GM12878 (cell line): ENCODE measurements around the gene PKD1L1. TPM values are rescaled to one million over a fixed set of nuclear protein-coding genes. Genes with fewer than 3 reads are reported as not detected.

ENCODE experiments used
- ATAC-seq: fragments of 200-7000 bp; cut with Tn5 transposase; 3 replicates; pipeline ENCODE4 v1.9.1; 2020; ENCODE audit warnings: mild to moderate bottlenecking, moderate library complexity
- BruUV-seq: library from RNA; stranded (reverse); fragments of 400-500 nt; replicated peaks from 2 replicates; lab custom pipeline; 2021; lab: Mats Ljungman, UMichigan
- CTCF ChIA-PET: fragments of 300-600 bp; sonication (Branson Sonifier 250); formaldehyde crosslinking; extraction: SDS; loops from one replicate; lab custom pipeline; 2021; ENCODE audit warnings: inconsistent platforms; lab: Yijun Ruan, JAX
- POLR2A ChIA-PET: fragments of 350-600 bp; formaldehyde crosslinking; extraction: SDS; loops from one replicate; lab custom pipeline; 2021; ENCODE audit warnings: inconsistent platforms; lab: Charles Lee
- RAD21 ChIA-PET: fragments of 300-600 bp; sonication (Branson Sonifier 250); formaldehyde crosslinking; loops from one replicate; lab custom pipeline; 2023; ENCODE audit warnings: antibody characterized with exemption; ENCODE audit not compliant: unreplicated experiment; lab: Charles Lee
- SMC1A ChIA-PET: fragments of 300-600 bp; sonication (Branson Sonifier 250); formaldehyde crosslinking; loops from one replicate; lab custom pipeline; 2023; ENCODE audit not compliant: unreplicated experiment, uncharacterized antibody; lab: Charles Lee
- DNase-seq: peaks from one replicate; pipeline ENCODE4 v3.0.0-alpha.2; 2011; ENCODE audit warnings: low read depth, low spot score
- FAIRE-seq: peaks from 3 replicates; lab custom pipeline; 2011; peaks lifted over from hg19 to GRCh38; lab: Jason Lieb, UNC
- H2AFZ ChIP-seq: 2 replicates; pipeline ENCODE4 v1.6.0; 2011; ENCODE audit warnings: low read depth, low read length, control low read depth; ENCODE audit not compliant: control insufficient read depth
- H3K27ac ChIP-seq: 2 replicates; pipeline ENCODE4 v1.5.1; 2011; ENCODE audit warnings: control low read depth; ENCODE audit not compliant: control insufficient read depth, insufficient read depth
- H3K27me3 ChIP-seq, 2 experiments: replicated peaks in 1 of 2; 2 replicates each; pipeline versions ENCODE4 v1.6.0 to v1.6.1; 2011; ENCODE audit warnings: low read length in 1 of 2; ENCODE audit not compliant: control insufficient read depth in 2 of 2, insufficient read depth in 2 of 2
- H3K36me3 ChIP-seq, 2 experiments: 2 replicates each; pipeline ENCODE4 v1.5.1; 2011; ENCODE audit warnings: low read length in 1 of 2; ENCODE audit not compliant: control insufficient read depth in 2 of 2, insufficient read depth in 2 of 2
- H3K4me1 ChIP-seq: 2 replicates; pipeline ENCODE4 v1.6.1; 2011; ENCODE audit warnings: mild to moderate bottlenecking, low read length, moderate library complexity, mixed read lengths; ENCODE audit not compliant: control insufficient read depth, insufficient read depth
- H3K4me2 ChIP-seq: 2 replicates; pipeline ENCODE4 v1.6.0; 2011; ENCODE audit warnings: control low read depth; ENCODE audit not compliant: control insufficient read depth, insufficient read depth
- H3K4me3 ChIP-seq: fragments of 200-600 bp; sonication (generic); 2 replicates; pipeline ENCODE4 v1.5.1; 2016
- H3K79me2 ChIP-seq: 2 replicates; pipeline ENCODE4 v1.6.0; 2011; ENCODE audit warnings: low read length; ENCODE audit not compliant: control insufficient read depth, insufficient read depth
- H3K9ac ChIP-seq: 2 replicates; pipeline ENCODE4 v1.8.0; 2011; ENCODE audit warnings: low read length, control low read depth, mixed read lengths; ENCODE audit not compliant: control insufficient read depth, insufficient read depth
- H3K9me3 ChIP-seq: replicated peaks from 3 replicates; pipeline ENCODE4 v1.5.1; 2011; ENCODE audit warnings: mild to moderate bottlenecking, low read length; ENCODE audit not compliant: control insufficient read depth, insufficient read depth
- H4K20me1 ChIP-seq: 2 replicates; pipeline ENCODE4 v1.6.0; 2011; ENCODE audit not compliant: control insufficient read depth, insufficient read depth
- ATF2 ChIP-seq: IDR thresholded peaks from 2 replicates; pipeline ENCODE4 v1.6.1; 2012; ENCODE audit warnings: low read length, inconsistent platforms
- BCL11A ChIP-seq: IDR thresholded peaks from 2 replicates; pipeline ENCODE4 v1.6.1; 2011; ENCODE audit warnings: low read depth, low read length
- BHLHE40 ChIP-seq, 2 experiments: fragments of 450-650 bp in 1 of 2; IDR thresholded peaks; 2 replicates each; pipeline ENCODE4 v1.6.1; 2011 to 2017; ENCODE audit warnings: low read depth in 2 of 2, borderline replicate concordance in 1 of 2, improper control_type of control experiment in 1 of 2, low read length in 1 of 2, mild to moderate bottlenecking in 1 of 2
- CBX5 ChIP-seq: sonication (generic); IDR thresholded peaks from 2 replicates; pipeline ENCODE4 v1.6.1; 2016; ENCODE audit warnings: low read depth, moderate library complexity, mild to moderate bottlenecking, inconsistent platforms
- KDM1A ChIP-seq: fragments of 200-600 bp; sonication (generic); IDR thresholded peaks from 2 replicates; pipeline ENCODE4 v1.6.1; 2016; ENCODE audit warnings: borderline replicate concordance
- MEF2A ChIP-seq: IDR thresholded peaks from 2 replicates; pipeline ENCODE4 v1.6.1; 2011; ENCODE audit warnings: low read depth, mild to moderate bottlenecking, low read length, moderate library complexity; ENCODE audit not compliant: insufficient read depth
- MEF2B ChIP-seq: fragments of 450-650 bp; IDR thresholded peaks from 2 replicates; pipeline ENCODE4 v1.6.1; 2018; ENCODE audit warnings: mild to moderate bottlenecking, moderate library complexity; ENCODE audit not compliant: partially characterized antibody, poor library complexity, severe bottlenecking
- MYC ChIP-seq: IDR thresholded peaks from 2 replicates; pipeline ENCODE4 v1.6.1; 2011; ENCODE audit warnings: mild to moderate bottlenecking, low read length, moderate library complexity, inconsistent platforms; ENCODE audit not compliant: insufficient read depth, insufficient replicate concordance, insufficient read length, severe bottlenecking
- NFYA ChIP-seq: IDR thresholded peaks from 2 replicates; pipeline ENCODE4 v1.6.1; 2011; ENCODE audit warnings: low read depth, mild to moderate bottlenecking, low read length, improper control_type of control experiment, borderline replicate concordance
- NRF1 ChIP-seq: conservative IDR thresholded peaks from 2 replicates; pipeline ENCODE4 v1.6.1; 2011; ENCODE audit warnings: mild to moderate bottlenecking, low read depth, low read length, improper control_type of control experiment
- POLR2AphosphoS5 ChIP-seq: IDR thresholded peaks from 2 replicates; pipeline ENCODE4 v1.6.1; 2011; ENCODE audit warnings: mild to moderate bottlenecking, low read length, inconsistent platforms
- RAD21 ChIP-seq: IDR thresholded peaks from 2 replicates; pipeline ENCODE4 v1.6.1; 2011; ENCODE audit warnings: mild to moderate bottlenecking, low read depth, low read length, moderate library complexity; ENCODE audit not compliant: insufficient read depth
- SPI1 ChIP-seq: IDR thresholded peaks from 2 replicates; pipeline ENCODE4 v1.6.1; 2011; ENCODE audit warnings: low read depth, mild to moderate bottlenecking, low read length, moderate library complexity, borderline replicate concordance; ENCODE audit not compliant: insufficient read depth
- TARDBP ChIP-seq: IDR thresholded peaks from 2 replicates; pipeline ENCODE4 v1.6.1; 2016; ENCODE audit warnings: borderline replicate concordance
- TCF3 ChIP-seq: IDR thresholded peaks from 2 replicates; pipeline ENCODE4 v1.6.1; 2012; ENCODE audit warnings: low read depth, mild to moderate bottlenecking, low read length, borderline replicate concordance; ENCODE audit not compliant: insufficient read depth
- YBX1 ChIP-seq: fragments of 450-650 bp; IDR thresholded peaks from 2 replicates; pipeline ENCODE4 v1.6.1; 2016; ENCODE audit warnings: antibody characterized with exemption
- ZNF622 ChIP-seq: fragments of 450-650 bp; IDR thresholded peaks from 2 replicates; pipeline ENCODE4 v1.6.1; 2017; ENCODE audit warnings: mild to moderate bottlenecking, inconsistent platforms
- ZZZ3 ChIP-seq: IDR thresholded peaks from 2 replicates; pipeline ENCODE4 v1.6.1; 2011; ENCODE audit warnings: low read depth; ENCODE audit not compliant: control insufficient read depth, insufficient read length
- WGBS: methylation state at CpG from one replicate; pipeline ENCODE4 v1.1.6; 2016; ENCODE audit warnings: low lambda C conversion rate; ENCODE audit not compliant: insufficient replicate concordance, insufficient coverage; ENCODE audit errors: missing lambda C conversion rate; 5-methylcytosine and 5-hydroxymethylcytosine counted together
- in situ Hi-C: fragments of 300-500 bp; cut with MboI; formaldehyde crosslinking; loops from 9 replicates; pipeline ENCODE4 v1.14.3; 2018; ENCODE audit warnings: mixed read lengths
- intact Hi-C: fragments of 100-400 bp; cut with micrococcal nuclease; formaldehyde crosslinking; loops from one replicate; pipeline ENCODE4 v1.14.2; 2022; ENCODE audit not compliant: unreplicated experiment
- polyA plus RNA-seq, 11 experiments: library from polyadenylated mRNA; depleted of rRNA in 4 of 11; unstranded in 6 of 11; stranded (reverse) in 5 of 11; fragments of >200 nt; fragmentation: Nextera tagmentation in 4 of 11; fragmentation: Illumina TruSeq in 1 of 11; extraction: Ambion mirVana in 4 of 11; extraction: Trizol in 1 of 11; gene quantifications; 1 replicate in 1 of 11; 2 replicates in 10 of 11; pipeline versions ENCODE4 v1.2.1 to v1.2.3, GENCODE V29; 2011 to 2016; ENCODE audit warnings: inconsistent platforms in 2 of 11, missing spikeins in 2 of 11, low read depth in 1 of 11
- total RNA-seq, 4 experiments: library from RNA; depleted of rRNA in 3 of 4; stranded (reverse); fragments of >200 nt in 3 of 4; fragmentation: Illumina TruSeq in 1 of 4; extraction: Trizol in 1 of 4; gene quantifications; 2 replicates each; pipeline versions ENCODE4 v1.2.1 to v1.2.3, GENCODE V29; 2013 to 2021
- TF ChIP-seq, protein P1 (sequence below): IDR thresholded peaks from 2 replicates; pipeline ENCODE4 v1.6.1; 2011; ENCODE audit warnings: borderline replicate concordance, low read depth, mild to moderate bottlenecking, moderate library complexity, low read length; ENCODE audit not compliant: insufficient read depth, poor library complexity, severe bottlenecking

The PKD1L1 gene
- total and polyA plus RNA-seq, 10 of the 15 experiments (the other 5 are each of a cell fraction or from before 2014, with no cell fraction given), result under 0.01 to 0.05 (median 0.02) TPM; not detected in 3

DNA sequence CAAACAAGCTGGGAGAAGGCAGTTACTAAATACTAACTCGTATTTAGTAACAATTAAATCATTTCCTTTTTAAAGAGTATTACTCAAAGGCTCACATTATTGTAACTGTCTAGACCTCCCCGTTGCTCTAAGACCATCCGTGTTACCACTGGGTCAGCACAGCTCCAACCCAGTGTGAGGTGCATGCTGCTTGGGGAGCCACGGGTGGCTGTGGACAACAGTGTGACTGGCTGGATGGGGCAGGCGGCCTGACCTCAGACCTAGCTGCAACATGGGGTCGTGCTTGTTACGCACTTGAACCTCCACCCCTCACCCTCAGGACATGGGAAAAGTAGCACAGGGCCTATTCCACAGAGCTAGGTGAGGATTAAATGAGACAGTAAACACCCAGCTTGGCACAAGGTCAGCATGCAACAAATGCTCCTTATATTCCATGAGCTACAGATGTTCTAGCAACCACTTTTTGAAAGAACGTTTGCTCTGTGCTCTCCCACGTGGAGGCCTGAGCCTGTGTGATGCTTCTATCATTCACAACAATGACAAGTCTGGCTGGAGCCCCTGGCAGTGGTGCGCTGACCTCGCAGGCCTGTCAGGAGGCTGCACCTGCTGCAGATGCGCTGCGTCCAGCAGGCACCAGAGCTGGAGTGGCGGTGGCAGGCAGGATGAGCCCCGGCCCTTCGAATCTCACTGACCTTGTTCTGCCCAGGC lies 135.7 kb downstream of the PKD1L1 start (continued):
- TF ChIP-seq, protein P1, sequence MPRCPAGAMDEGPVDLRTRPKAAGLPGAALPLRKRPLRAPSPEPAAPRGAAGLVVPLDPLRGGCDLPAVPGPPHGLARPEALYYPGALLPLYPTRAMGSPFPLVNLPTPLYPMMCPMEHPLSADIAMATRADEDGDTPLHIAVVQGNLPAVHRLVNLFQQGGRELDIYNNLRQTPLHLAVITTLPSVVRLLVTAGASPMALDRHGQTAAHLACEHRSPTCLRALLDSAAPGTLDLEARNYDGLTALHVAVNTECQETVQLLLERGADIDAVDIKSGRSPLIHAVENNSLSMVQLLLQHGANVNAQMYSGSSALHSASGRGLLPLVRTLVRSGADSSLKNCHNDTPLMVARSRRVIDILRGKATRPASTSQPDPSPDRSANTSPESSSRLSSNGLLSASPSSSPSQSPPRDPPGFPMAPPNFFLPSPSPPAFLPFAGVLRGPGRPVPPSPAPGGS, result no peak
- no peak for TF ChIP-seq BHLHE40 (IDR thresholded peaks at IDR 0.05; ENCODE audit: borderline replicate concordance in 1 of 2, low read depth in 2 of 2, low read length in 1 of 2)
- TF ChIP-seq NRF1, result no peak
- TF ChIP-seq KDM1A, result no peak

GRCh38 chr7:47811632-47812380 lies 136.5 kb downstream of the PKD1L1 start:
- BruUV-seq, result no TSS peak
- Histone ChIP-seq H2AFZ (no peak overlapping the region), H3K4me2 (no peak overlapping the region), H3K27ac (no peak overlapping the region), H3K4me1 (no peaks in the 10 kb centered on the region), H4K20me1 (no peaks in the 10 kb centered on the region), H3K4me3 (no peak overlapping the region), H3K79me2 (no peaks in the 10 kb centered on the region), H3K9ac (no peak overlapping the region), H3K36me3 (no peaks in the 10 kb centered on the region), H3K9me3 (no peaks in the 10 kb centered on the region), H3K27me3 (peaks cover 5 to 7% of the 10 kb centered on the region in 2 experiments; a peak in 3 of 4 replicates)
- intact Hi-C loops, result no loop called here
- in situ Hi-C loops, result no loop called here
- CTCF ChIA-PET, result interaction anchor here (0.6 kb wide), 1 partner anchor 545 kb away, joined by 3 read pairs; no protein-coding TSS in a partner anchor
- SMC1A ChIA-PET, result interaction anchor here (0.7 kb wide), 1 partner anchor 362 kb away, joined by 3 read pairs; no protein-coding TSS in a partner anchor
- POLR2A ChIA-PET, result no interaction called here
- FAIRE-seq (no peak), DNase-seq (no peak), ATAC-seq (no peak)
- WGBS, result 47% methylated on average over 10 of the region's 10 CpGs
- RAD21 ChIA-PET, result interaction anchor here (1.2 kb wide), 1 partner anchor 545 kb away, joined by 3 read pairs; no protein-coding TSS in a partner anchor
- TF ChIP-seq YBX1 (no peak), NFYA (no peak), ZZZ3 (no peak), ZNF622 (no peak), CBX5 (no peak), TARDBP (no peak), ATF2 (no peak), BCL11A (no peak), MEF2B (no peak), MEF2A (no peak), RAD21 (no peak), MYC (no peak), BHLHE40 (IDR thresholded peaks at IDR 0.05; ENCODE audit: borderline replicate concordance in 1 of 2, low read depth in 2 of 2, low read length in 1 of 2) (no peak), TCF3 (no peak), SPI1 (no peak), POLR2AphosphoS5 (no peak)
